Activated B cell treated with CpG ODN at 0.5 μM for 24 hours (primary cell): Measurements from ENCODE around the gene MMP17. TPM values are rescaled to one million over a fixed set of nuclear protein-coding genes. Genes with fewer than 3 reads are reported as not detected.

ENCODE experiments used
- ATAC-seq: fragments of 200-7000 bp; cut with Tn5 transposase; one replicate; pipeline ENCODE4 v1.10.0; 2021; ENCODE audit warnings: low read depth, mild to moderate bottlenecking, moderate library complexity
- CTCF ChIA-PET: fragments of 350-600 bp; sonication (Branson Sonifier 250); formaldehyde crosslinking; loops from one replicate; lab custom pipeline; 2021; ENCODE audit warnings: antibody characterized with exemption; lab: Charles Lee
- POLR2A ChIA-PET: fragments of 350-600 bp; sonication (Branson Sonifier 250); formaldehyde crosslinking; loops from one replicate; lab custom pipeline; 2021; ENCODE audit warnings: antibody characterized with exemption; lab: Charles Lee
- DNase-seq: peaks from one replicate; pipeline ENCODE4 v3.0.0; 2022
- H3K27ac Mint-ChIP-seq: one replicate; pipeline ENCODE4 v1.8.0; 2020; ENCODE audit warnings: mixed read lengths
- H3K27me3 Mint-ChIP-seq: one replicate; pipeline ENCODE4 v1.8.0; 2021; ENCODE audit warnings: mixed read lengths
- H3K36me3 Mint-ChIP-seq: one replicate; pipeline ENCODE4 v1.8.0; 2021; ENCODE audit warnings: low read depth, mixed read lengths
- H3K4me1 Mint-ChIP-seq: one replicate; pipeline ENCODE4 v1.8.0; 2021; ENCODE audit warnings: mixed read lengths
- H3K4me3 Mint-ChIP-seq: one replicate; pipeline ENCODE4 v1.8.0; 2020; ENCODE audit warnings: mild to moderate bottlenecking, mixed read lengths
- H3K9me3 Mint-ChIP-seq: one replicate; pipeline ENCODE4 v1.8.0; 2020; ENCODE audit warnings: mixed read lengths
- intact Hi-C: fragments of 100-400 bp; cut with micrococcal nuclease; formaldehyde crosslinking; loops from one replicate; pipeline ENCODE4 v1.15.1; 2024
- total RNA-seq: library from RNA; stranded (reverse); gene quantifications from 2 replicates; pipeline ENCODE4 v1.2.3, GENCODE V29; 2022
- TF ChIP-seq, protein P1 (sequence below): fragments of 200-600 bp; IDR thresholded peaks from one replicate; pipeline ENCODE4 v1.8.0; 2022; ENCODE audit warnings: antibody characterized with exemption, mild to moderate bottlenecking

MMP17 gene
- total RNA-seq, 1 donor from 2014 or later, result 11.3 TPM

GRCh38 chr12:131816495-131816894 is 11.7 kb upstream of the MMP17 start:
- ATAC-seq, result no peak
- POLR2A ChIA-PET, result interaction anchor here (0.6 kb wide), 1 partner anchor 90 kb away, joined by 3 read pairs; no protein-coding TSS in a partner anchor
- Mint-ChIP-seq H3K4me1 (peaks cover 32% of the 10 kb centered on the region), H3K9me3 (peaks cover 4% of the 10 kb centered on the region), H3K27ac (peak overlapping the region; percentile 8), H3K27me3 (no peaks in the 10 kb centered on the region), H3K4me3 (no peak overlapping the region), H3K36me3 (no peaks in the 10 kb centered on the region)
- DNase-seq, result no peak
- intact Hi-C loops, result no loop called here
- TF ChIP-seq, protein P1, sequence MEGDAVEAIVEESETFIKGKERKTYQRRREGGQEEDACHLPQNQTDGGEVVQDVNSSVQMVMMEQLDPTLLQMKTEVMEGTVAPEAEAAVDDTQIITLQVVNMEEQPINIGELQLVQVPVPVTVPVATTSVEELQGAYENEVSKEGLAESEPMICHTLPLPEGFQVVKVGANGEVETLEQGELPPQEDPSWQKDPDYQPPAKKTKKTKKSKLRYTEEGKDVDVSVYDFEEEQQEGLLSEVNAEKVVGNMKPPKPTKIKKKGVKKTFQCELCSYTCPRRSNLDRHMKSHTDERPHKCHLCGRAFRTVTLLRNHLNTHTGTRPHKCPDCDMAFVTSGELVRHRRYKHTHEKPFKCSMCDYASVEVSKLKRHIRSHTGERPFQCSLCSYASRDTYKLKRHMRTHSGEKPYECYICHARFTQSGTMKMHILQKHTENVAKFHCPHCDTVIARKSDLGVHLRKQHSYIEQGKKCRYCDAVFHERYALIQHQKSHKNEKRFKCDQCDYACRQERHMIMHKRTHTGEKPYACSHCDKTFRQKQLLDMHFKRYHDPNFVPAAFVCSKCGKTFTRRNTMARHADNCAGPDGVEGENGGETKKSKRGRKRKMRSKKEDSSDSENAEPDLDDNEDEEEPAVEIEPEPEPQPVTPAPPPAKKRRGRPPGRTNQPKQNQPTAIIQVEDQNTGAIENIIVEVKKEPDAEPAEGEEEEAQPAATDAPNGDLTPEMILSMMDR, result no peak
- CTCF ChIA-PET, result no interaction called here

DNA sequence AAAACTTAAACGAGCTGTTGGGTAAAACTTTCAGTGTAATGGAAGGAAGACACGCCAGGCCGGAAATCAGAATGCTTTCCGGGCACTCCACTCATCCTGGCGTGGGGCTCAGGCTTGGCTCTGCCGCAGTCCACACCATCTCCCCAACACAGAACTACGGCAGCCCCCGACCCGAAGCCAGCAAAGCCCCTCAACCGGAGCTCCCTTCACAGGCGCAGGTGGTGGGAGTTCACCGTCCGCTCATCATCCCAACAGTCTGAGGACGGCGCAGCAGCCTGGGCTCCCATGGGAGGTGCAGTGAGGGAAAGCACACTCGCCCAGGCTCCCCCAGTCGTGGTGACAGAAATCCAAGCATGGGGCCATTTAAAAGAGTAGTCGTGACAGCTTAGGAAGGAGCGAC is 11.0 kb upstream of the MMP17 start:
- no peak overlapping the region for H3K27ac Mint-ChIP-seq
- intact Hi-C loops, result no loop called here
- H3K4me3 Mint-ChIP-seq, result no peak overlapping the region
- ChIA-PET POLR2A (interaction anchor here (0.6 kb wide), 1 partner anchor 90 kb away, joined by 3 read pairs; no protein-coding TSS in a partner anchor), CTCF (no interaction called here)
- DNase-seq (no peak), ATAC-seq (no peak)
- no peaks in the 10 kb centered on the region for H3K36me3 Mint-ChIP-seq
- H3K9me3 Mint-ChIP-seq, result peaks cover 4% of the 10 kb centered on the region
- TF ChIP-seq, protein P1, result no peak
- H3K27me3 Mint-ChIP-seq, result no peaks in the 10 kb centered on the region
- H3K4me1 Mint-ChIP-seq, result peaks cover 38% of the 10 kb centered on the region

DNA sequence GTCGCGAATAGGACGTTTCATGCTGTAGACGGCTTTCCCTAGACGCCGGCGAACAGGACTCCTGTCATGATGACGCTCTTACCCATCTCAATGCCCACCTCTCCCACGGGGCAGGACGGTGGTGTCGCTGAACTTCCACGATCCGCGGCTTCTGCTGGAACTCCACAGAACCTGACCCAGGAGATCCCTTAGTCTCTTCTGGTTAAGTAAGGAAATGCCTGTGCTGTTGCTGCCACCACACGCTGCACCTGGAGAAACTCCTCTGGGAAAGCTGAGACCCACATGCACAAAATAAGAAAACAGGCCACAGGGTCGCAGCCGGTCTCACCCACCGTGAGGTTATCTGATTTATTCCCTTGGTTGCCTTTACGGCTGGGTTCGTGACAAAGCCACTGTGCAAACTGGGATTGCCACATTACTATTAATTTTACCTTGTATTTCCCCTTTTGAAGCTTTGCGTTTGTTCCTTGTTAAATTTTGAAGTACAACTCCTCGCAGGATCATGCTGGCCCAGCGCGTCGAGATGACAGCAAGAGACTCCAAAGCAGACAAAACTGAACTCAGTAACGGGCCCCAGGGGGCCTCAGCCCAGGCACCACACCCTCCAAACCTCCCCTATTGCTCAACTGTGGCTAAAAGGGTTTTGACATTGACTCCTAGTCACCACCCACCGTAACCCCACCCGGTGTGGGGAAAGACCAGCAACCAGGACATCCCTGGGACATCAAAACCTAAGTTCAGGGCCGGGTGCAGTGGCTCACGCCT is 9.2 kb upstream of the MMP17 start:
- Mint-ChIP-seq H3K27ac (peak overlapping the region; percentile 68), H3K4me3 (peak overlapping the region; percentile 52), H3K27me3 (no peaks in the 10 kb centered on the region), H3K9me3 (no peaks in the 10 kb centered on the region), H3K4me1 (peaks cover 41% of the 10 kb centered on the region), H3K36me3 (no peaks in the 10 kb centered on the region)
- intact Hi-C loops, result no loop called here
- CTCF ChIA-PET, result interaction anchor here (1.3 kb wide), 1 partner anchor 64 kb away, joined by 3 read pairs; no protein-coding TSS in a partner anchor
- TF ChIP-seq, protein P1, result no peak
- DNase-seq (no peak), ATAC-seq (peak; percentile 81)
- POLR2A ChIA-PET, result interaction anchor here (2.9 kb wide), 1 partner anchor 44 kb away, joined by 16 read pairs; no protein-coding TSS in a partner anchor

DNA sequence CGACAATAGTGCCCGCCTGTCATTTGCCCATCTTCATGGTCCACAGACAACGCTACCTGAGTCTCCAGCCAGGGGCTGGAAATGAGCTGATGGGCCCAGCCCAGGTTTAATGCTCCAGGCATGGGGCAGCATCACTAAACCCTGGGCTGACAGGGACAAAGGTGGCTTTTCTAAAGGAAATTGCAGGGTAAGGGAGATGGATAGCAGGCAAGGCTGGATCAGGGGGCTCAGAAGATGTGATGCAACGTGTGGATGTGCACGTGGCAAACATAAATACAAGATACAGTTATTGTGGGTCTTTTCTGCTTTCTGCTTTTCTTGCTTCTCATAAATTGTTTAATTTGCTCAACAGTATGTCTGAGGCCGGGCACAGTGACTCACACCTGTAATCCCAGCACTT is 3.7 kb upstream of the MMP17 start:
- no peaks in the 10 kb centered on the region for H3K36me3 Mint-ChIP-seq
- no peak overlapping the region for H3K4me3 Mint-ChIP-seq
- intact Hi-C loops, result loop anchor here (10.0 kb wide), 1 partner anchor 690 kb away; no protein-coding TSS in a partner anchor
- ChIA-PET CTCF (interaction anchor here (0.6 to 1.7 kb wide), 2 partner anchors 33 to 69 kb away, joined by 3 to 4 read pairs; no protein-coding TSS in a partner anchor), POLR2A (no interaction called here)
- TF ChIP-seq, protein P1, result no peak
- no peak for DNase-seq
- no peak for ATAC-seq
- peaks cover 51% of the 10 kb centered on the region for H3K4me1 Mint-ChIP-seq
- no peak overlapping the region for H3K27ac Mint-ChIP-seq
- H3K9me3 Mint-ChIP-seq, result no peaks in the 10 kb centered on the region
- H3K27me3 Mint-ChIP-seq, result peaks cover 4% of the 10 kb centered on the region
